A549 treated with CORT108297 at 1 μM for 4 hours (cell line): Measurements from ENCODE around the gene COPS6. TPM values are rescaled to one million over a fixed set of nuclear protein-coding genes. Genes with fewer than 3 reads are reported as not detected.

ENCODE experiments used
- total RNA-seq: library from RNA; stranded (reverse); fragments of 200-300 nt; extraction: Qiagen RNA extraction; gene quantifications from 5 replicates; pipeline ENCODE4 v1.2.3, GENCODE V29; 2022

Gene COPS6
- total RNA-seq = 153 to 188 TPM (median 175 TPM) in 5 replicates

GRCh38 chr7:100088621-100089457 lies at the start of gene COPS6:
COPS6 (plus strand) TSS chr7:100088969; CDS start chr7:100088991, 22 bp downstream.

GRCh38 chr7:100049441-100050291 lies 39.1 kb upstream of the COPS6 start, which contains the start of gene ZSCAN21:
ZSCAN21 (plus strand) TSS chr7:100049774; CDS start chr7:100057007, 7,233 bp downstream.

GRCh38 chr7:100081535-100082102 lies 7.2 kb upstream of the COPS6 start, which contains the start of gene ZNF3:
ZNF3 (minus strand) TSS chr7:100081723; CDS start chr7:100077357, 4,366 bp downstream.

GRCh38 chr7:100101016-100101862 lies 12.5 kb downstream of the COPS6 start, which contains the start of the genes AP4M1 and MCM7:
AP4M1 (plus strand) TSS chr7:100101643; CDS start chr7:100101715, 72 bp downstream.
MCM7 (minus strand) TSS chr7:100101397; CDS start chr7:100101294, 103 bp downstream.

GRCh38 chr7:100119072-100119969 lies 30.6 kb downstream of the COPS6 start, which contains the start of the genes CNPY4 and TAF6:
CNPY4 (plus strand) TSS chr7:100119634; CDS start chr7:100119745, 111 bp downstream.
TAF6 (minus strand) TSS chr7:100119358; CDS start chr7:100114209, 5,149 bp downstream.

GRCh38 chr7:100126931-100127865 lies 38.4 kb downstream of the COPS6 start, which contains the start of gene MBLAC1:
MBLAC1 (plus strand) TSS chr7:100126967; CDS start chr7:100127396, 429 bp downstream.

Other genes with a start within 250 kb of the COPS6 start
- gene OR2AE1, start 211.9 kb upstream of the COPS6 start, total RNA-seq = not detected in 5 replicates
- 24.2 to 32.7 TPM (median 26.6 TPM) in 5 replicates for gene TRIM4, start 169.4 kb upstream of the COPS6 start, total RNA-seq
- gene GJC3, start 159.3 kb upstream of the COPS6 start, total RNA-seq = 0.09 to 0.22 TPM (median 0.10 TPM) in 3 of 5 replicates, not detected in the others
- gene AZGP1, start 112.9 kb upstream of the COPS6 start, total RNA-seq = 0.06 TPM in 1 of 5 replicates, not detected in the others
- gene ZKSCAN1, start 73.4 kb upstream of the COPS6 start, total RNA-seq = 6.8 to 10.8 TPM (median 9.4 TPM) in 5 replicates
- gene ZSCAN21, start 39.2 kb upstream of the COPS6 start, total RNA-seq = 8.9 to 12.4 TPM (median 10.3 TPM) in 5 replicates
- gene ZNF3, start 7.2 kb upstream of the COPS6 start, total RNA-seq = 18.7 to 22.7 TPM (median 19.8 TPM) in 5 replicates
- 223 to 257 TPM (median 247 TPM) in 5 replicates for gene MCM7, start 12.4 kb downstream of the COPS6 start, total RNA-seq
- 15.1 to 17.7 TPM (median 17.0 TPM) in 5 replicates for gene AP4M1, start 12.7 kb downstream of the COPS6 start, total RNA-seq
- 62.3 to 71.2 TPM (median 67.8 TPM) in 5 replicates for gene TAF6, start 30.4 kb downstream of the COPS6 start, total RNA-seq
- 10.4 to 12.8 TPM (median 12.0 TPM) in 5 replicates for gene CNPY4, start 30.7 kb downstream of the COPS6 start, total RNA-seq
- 2.6 to 3.4 TPM (median 3.2 TPM) in 5 replicates for gene MBLAC1, start 38.0 kb downstream of the COPS6 start, total RNA-seq
- 145 to 212 TPM (median 183 TPM) in 5 replicates for gene LAMTOR4, start 59.9 kb downstream of the COPS6 start, total RNA-seq
- gene TRAPPC14, start 69.8 kb downstream of the COPS6 start, total RNA-seq = 8.7 to 15.5 TPM (median 14.7 TPM) in 5 replicates
- 0.06 to 0.15 TPM (median 0.08 TPM) in 5 replicates for gene GAL3ST4, start 79.6 kb downstream of the COPS6 start, total RNA-seq
- 0.82 to 1.5 TPM (median 1.1 TPM) in 5 replicates for gene GPC2, start 88.4 kb downstream of the COPS6 start, total RNA-seq
- gene STAG3, start 88.9 kb downstream of the COPS6 start, total RNA-seq = 0.18 to 0.23 TPM (median 0.22 TPM) in 5 replicates
- gene PVRIG, start 131.0 kb downstream of the COPS6 start, total RNA-seq = not detected in 5 replicates
- gene SPDYE3, start 218.7 kb downstream of the COPS6 start, total RNA-seq = not detected in 5 replicates